Fibroblast of mammary gland (primary cell): ENCODE measurements around the gene C3orf70.

Experiments
- DNase-seq: peaks from one replicate; pipeline ENCODE4 v3.0.0-alpha.2; 2010; ENCODE audit warnings: low read depth
- H3K4me3 ChIP-seq: 2 replicates; pipeline ENCODE4 v1.5.1; 2011; ENCODE audit warnings: low read depth, mild to moderate bottlenecking, low read length, moderate library complexity; ENCODE audit not compliant: control insufficient read depth
- TF ChIP-seq, protein P1 (sequence below): conservative IDR thresholded peaks from 2 replicates; pipeline ENCODE4 v1.5.1; 2011; ENCODE audit warnings: low read depth, low read length, inconsistent platforms; ENCODE audit not compliant: control insufficient read depth, insufficient read depth

Gene C3orf70

GRCh38 chr3:185037801-185038200, 115.1 kb downstream of the C3orf70 start:
- no peak overlapping the region for H3K4me3 ChIP-seq
- TF ChIP-seq, protein P1, sequence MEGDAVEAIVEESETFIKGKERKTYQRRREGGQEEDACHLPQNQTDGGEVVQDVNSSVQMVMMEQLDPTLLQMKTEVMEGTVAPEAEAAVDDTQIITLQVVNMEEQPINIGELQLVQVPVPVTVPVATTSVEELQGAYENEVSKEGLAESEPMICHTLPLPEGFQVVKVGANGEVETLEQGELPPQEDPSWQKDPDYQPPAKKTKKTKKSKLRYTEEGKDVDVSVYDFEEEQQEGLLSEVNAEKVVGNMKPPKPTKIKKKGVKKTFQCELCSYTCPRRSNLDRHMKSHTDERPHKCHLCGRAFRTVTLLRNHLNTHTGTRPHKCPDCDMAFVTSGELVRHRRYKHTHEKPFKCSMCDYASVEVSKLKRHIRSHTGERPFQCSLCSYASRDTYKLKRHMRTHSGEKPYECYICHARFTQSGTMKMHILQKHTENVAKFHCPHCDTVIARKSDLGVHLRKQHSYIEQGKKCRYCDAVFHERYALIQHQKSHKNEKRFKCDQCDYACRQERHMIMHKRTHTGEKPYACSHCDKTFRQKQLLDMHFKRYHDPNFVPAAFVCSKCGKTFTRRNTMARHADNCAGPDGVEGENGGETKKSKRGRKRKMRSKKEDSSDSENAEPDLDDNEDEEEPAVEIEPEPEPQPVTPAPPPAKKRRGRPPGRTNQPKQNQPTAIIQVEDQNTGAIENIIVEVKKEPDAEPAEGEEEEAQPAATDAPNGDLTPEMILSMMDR = no peak
- DNase-seq = no peak

GRCh38 chr3:185030951-185031350, 121.9 kb downstream of the C3orf70 start:
- TF ChIP-seq, protein P1 = no peak
- no peak overlapping the region for H3K4me3 ChIP-seq
- no peak for DNase-seq

DNA sequence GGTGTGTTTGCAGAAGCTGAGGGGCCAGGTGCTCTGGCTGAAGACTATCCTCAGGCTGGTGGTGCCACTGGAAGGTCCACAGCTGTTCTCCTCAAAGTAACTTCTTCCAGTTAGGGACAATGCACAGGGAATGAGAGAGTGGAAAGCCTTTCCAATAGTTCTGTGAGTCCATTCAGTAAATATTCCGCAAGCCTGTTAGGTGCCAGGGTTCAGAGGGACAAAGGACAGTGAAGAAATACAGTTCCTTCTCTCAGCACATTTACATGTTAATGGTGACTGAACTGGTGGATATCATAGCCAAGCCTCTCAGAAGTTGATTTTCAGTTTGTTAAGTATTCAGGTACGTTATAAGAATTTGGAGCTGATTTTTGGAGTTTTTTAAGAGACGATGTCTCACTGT, 122.5 kb downstream of the C3orf70 start:
- TF ChIP-seq, protein P1 = no peak
- no peak overlapping the region for H3K4me3 ChIP-seq
- DNase-seq = no peak

DNA sequence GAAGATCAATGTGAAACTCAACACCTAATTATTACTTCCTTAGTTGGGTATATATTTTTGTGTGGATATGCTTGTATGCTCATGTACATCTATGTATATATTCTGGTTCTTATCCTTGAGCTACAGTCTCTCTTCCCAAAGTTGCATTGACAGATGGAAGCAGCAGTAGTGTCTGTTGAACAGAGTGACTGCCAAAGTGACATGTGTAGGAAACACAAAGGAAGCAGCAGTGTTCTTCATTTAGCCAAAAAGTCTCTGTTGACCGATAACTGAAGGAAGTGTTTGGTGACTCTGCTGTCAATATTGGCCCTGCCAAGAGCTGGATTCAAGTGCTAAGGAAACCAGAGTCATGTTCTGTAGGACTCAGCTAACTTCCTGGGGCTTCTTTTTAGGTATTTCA, 123.8 kb downstream of the C3orf70 start:
- no peak for DNase-seq
- H3K4me3 ChIP-seq = no peak overlapping the region
- TF ChIP-seq, protein P1 = no peak

GRCh38 chr3:185028121-185028520, 124.7 kb downstream of the C3orf70 start:
- TF ChIP-seq, protein P1 = no peak
- no peak overlapping the region for H3K4me3 ChIP-seq
- no peak for DNase-seq
